GM18502 (cell line): Measurements from ENCODE around the gene DNAJA4.

ENCODE experiments used
- ATAC-seq: cut with Tn5 transposase; IDR thresholded peaks from one replicate; pipeline ENCODE4 v1.9.1; 2021; ENCODE audit warnings: mild to moderate bottlenecking; ENCODE audit not compliant: unreplicated experiment, poor library complexity

DNAJA4 gene

DNA sequence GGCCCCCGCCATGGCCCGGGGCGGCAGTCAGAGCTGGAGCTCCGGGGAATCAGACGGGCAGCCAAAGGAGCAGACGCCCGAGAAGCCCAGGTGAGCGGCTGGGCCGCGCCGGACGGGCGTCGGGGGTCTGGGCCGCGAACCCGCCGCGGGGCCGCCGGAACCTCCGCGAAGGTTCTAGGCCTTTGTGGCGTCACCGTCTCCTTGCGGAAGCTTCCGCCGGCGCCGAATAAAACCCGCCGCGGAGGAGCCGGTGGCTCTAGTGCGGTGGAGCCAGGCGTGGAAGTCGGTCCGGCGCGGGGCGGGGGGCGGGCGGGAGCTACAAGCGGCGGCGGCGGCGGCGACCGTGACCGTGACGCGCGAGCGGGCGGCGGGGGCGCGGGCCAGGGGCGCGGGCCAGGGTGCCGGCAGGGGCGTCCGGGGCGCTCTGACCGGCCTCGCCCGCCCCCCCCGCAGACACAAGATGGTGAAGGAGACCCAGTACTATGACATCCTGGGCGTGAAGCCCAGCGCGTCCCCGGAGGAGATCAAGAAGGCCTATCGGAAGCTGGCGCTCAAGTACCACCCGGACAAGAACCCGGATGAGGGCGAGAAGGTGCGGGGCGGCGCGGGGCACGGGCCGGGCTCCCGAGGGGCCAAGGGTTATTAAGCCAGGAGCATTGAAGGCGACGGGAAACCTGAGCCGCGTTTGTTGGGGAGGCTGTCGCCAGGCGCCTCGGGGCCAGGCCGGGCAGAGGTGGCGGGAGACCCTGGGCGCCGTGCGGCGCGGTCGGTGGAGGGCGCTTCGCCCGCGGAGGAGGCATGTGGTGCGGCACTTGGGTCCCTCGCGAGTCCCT, at the start of gene DNAJA4:
DNAJA4 (plus strand) TSS at position 259 of the 833 bp plus-strand sequence; CDS start at position 461, 202 bp downstream.
- ATAC-seq: peak; percentile 45

DNA sequence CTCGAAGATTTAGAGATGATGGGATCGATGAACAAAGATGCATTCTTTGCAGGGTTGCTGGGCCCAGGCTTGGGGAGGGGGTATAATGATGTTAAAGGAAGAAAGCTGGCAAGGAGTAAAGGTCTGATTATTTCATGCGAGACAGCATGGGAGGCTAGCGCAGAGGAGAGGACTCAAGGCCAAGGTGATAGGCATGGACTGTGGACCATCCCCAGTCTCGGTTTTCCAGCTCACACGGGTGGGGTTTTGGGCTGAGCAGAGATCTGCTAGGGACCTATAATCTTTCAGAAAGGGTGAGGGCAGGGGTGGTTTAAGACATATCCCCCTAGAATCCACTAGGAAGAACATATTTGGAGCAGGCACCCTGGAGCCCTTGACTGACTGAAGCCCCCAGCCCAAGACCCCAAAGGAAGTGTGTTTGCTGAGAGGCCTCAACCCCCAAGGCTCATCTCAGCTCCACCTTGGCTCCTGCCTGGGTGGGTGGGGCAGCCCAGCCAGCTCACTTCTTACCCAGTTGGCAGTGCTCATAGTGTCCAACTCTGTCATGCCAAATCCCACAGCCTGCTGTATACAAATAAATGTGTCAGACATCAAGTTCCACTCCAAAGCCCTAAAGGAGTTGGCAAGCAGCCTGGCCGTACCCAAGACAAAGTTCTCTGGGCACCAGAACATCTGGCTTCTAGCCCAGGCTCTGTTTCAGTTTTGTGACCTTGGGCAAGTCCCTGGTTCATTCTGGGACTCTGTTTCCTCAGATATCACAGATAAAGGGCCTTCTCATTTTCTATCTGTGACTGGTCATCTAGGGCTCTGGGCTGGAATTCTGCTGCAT, 47.9 kb upstream of the DNAJA4 start:
- ATAC-seq: no peak

DNA sequence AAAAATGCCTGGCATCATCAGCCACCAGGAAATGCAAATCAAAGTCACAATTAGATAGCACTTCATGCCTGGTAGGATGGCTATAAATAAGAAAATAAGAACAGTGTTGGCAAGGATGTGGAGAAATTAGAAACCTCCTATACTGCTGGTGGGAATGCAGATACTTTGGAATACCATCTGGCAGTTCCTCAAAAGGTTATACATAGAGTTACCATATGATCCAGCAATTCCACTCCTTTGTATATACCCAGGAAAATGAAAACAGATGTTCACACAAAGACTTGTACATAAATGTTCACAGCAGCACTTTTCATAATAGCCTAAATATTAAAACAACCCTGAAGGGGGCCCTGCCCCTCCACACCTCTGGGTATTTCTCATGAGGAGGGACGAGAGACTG, 43.6 kb upstream of the DNAJA4 start:
- ATAC-seq: no peak

DNA sequence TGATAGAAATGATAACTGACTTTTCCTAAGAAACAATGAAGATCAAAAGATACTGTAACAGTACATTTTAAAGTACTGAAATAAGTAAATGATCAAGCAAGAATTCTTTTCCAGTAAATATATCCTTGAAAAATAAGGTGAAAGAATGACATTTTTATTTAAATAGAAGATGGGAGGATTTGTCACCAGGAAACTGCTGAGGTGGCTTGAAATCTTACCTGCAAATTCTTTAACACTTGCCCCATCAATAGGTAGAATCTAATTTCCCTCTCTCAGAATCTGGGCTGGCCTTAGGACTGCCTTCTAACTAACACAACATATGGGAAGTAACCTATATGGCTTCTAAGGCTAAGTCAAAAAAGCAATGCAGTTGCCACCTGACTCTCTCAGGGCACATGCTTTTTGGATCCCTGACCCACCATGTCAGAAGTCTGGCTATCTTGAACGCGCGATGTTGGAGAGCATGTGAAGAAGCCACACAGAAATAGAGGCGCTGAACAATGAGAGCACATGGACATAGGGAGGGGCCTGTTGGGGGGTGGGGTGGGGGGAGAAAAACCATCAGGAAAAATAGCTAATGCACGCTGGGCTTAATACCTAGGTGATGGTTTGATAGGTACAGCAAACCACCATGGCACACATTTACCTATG, 41.5 kb upstream of the DNAJA4 start:
- no peak for ATAC-seq

DNA sequence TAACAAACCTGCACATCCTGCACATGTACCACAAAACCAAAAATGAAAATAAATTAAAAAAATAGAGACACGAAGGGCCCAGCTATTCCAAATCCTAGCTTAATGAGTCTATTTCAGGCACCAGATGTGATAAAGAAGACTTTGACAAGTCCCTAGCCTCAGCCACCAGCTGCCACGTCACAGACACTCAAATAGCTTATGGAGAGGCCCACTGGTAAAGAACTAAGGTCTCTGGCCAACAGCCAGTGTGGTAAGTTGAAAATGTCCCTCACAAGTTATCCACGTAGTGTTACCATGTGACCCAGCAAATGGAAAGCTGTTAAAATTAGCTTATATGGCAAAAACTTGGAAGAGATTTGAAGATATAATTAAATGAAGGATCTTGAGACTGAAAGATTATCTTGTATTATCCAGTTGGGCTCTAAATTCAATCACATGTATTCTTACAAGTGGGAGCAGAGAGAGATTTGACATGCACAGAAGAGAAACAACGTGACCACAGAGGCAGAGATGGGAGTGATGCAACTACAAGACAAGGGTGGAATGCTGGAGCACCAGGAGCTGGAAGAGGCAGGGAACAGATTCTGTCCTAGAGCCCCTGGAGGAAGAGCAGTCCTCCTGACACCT, 40.9 kb upstream of the DNAJA4 start:
- ATAC-seq: no peak

DNA sequence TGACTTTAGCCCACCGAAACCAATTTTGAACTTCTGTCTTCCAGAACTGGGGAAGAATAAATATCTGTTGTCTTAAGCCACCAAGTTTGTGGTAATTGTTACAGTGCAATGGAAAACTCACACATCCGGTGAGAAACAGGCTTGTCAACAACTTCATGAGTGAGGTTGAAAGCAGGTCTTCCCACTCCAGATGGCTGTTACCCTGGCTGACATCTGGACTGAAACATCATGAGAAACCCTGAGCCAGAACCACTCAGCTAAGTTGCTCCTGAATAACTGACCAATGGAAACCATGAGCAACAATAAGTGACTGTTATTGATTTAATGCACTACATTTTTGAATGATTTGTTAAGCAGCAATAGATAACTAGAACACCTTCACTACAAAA, 40.3 kb upstream of the DNAJA4 start:
- no peak for ATAC-seq

DNA sequence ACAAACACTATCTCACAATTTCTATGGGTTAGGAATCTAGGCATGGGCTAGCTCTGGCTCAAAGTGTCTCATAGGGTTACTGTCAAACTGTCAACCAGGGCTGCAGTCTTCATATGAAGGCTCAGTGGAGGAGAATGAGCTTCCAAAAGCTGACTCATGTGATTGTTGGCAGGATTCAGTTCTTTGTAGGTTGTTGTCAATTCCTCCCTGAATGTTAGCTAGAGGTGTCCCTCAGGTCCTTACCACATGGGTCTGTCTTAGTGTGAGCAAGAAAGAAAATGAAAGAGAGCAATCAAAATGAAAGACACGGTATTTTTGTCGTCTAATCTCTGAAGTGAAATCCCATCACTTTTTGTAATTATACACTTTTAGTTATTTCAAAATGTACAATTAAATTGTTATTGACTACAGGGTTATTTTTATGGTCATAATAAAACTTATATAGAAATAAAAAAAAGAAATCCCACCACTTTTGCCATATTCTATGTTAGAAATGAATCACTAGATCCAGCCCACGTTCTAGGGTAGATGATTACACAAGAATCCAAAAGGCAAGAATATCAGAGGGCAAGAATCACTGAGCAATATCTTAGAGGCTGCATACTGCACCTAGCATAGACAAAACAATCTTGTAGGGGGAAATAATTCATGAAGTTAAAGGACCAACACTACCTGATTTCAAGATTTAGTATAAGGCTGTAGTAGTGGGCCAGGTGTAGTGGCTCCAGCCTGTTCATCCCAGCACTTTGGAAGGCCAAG, 38.4 kb upstream of the DNAJA4 start:
- ATAC-seq: peak; percentile 59

DNA sequence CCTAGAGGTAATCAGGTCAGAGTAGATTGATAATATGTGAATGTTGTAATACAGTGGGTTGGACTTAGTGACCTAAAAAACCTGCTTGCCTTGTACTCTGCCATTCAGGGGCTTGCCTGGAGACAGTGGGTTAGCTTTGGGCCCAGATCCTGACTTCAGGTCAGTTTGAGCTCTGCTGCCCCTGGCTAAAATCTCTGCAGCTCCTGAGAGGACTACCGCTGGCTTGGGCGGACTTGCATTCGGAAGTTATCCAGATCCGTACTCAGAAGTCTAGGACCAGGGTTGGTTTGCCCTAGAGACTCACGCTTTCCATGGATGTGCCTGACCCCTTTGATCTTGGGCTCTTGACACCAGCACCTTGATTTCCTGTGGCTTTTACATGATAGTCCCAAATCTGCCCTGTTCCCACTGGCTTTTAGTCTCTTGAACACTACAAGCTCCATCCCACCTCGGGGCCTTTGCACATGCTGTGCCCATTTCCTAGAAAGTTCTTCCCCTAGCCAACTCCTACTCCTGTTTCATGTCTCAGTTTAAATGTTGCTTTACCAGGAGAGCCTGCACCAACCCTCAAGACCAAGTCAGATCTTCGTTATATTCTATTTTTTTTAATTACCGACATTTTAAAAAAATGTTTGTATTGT, 35.9 kb upstream of the DNAJA4 start:
- ATAC-seq: no peak

DNA sequence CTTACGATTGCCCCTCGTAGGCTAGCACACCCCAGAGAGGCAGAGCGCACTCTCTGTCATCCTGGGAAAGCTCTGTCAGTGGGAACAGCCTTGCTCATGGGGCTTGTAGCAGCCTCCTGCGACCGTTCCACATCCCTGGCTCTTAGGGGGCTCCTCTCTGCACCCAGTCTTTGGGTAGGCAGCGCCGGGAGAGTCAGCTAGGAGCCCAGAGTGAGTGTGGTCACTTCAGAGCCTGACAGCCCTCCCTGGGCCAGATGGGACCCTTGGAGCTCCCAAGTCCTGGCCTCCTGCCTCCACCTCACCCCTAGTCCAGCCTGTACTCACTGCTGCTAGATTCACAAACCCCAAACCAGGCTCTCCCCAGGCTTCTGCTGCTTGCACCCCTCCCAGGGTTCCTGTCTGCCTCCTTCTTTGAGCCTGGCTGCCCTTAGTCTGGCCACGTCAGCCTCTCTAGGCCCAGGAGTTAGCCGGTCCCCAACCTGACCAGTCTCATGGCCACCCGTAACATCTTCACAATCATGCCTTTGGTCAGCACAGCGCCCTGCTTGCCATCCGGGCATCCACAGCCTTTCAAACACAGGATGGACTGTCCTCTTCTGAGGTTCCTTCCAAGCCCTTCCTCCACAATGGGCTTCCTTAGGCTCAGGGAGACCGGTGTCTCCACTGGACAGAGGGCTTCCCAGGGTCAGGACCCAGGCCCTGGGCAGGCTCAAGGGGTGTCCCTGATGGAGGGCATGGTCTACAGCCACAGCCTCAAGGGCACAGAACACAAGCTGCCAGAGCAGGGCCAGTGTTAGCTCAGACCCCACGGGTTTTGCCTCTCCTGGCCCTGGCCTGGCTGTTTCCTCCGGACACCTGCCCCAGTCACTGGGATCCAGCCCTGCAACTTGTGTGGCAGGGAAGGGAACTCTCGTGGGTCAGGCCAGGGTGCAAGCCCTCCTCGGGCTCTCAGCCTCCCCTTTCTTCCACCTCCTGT, 34.6 kb upstream of the DNAJA4 start:
- ATAC-seq: no peak

DNA sequence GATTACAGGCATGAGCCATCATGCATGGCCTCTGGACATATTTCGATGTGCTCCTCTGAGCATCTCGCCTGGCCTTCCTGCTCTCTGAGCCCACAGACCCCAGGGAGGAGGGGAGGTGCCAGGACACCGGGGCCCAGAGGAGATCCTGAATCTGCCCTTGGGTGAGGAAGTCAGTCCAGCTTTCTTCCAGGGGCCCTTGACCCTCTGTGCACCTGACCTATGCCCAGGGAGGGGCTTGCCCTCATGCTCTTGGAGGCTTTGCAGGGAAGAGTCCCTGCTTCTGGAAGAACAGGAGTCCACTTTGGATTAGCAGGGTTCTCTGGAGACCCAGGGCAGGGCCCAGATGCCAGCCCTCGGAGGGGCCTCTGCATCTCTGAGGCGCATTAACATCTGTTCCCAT, 31.4 kb upstream of the DNAJA4 start:
- ATAC-seq: no peak

DNA sequence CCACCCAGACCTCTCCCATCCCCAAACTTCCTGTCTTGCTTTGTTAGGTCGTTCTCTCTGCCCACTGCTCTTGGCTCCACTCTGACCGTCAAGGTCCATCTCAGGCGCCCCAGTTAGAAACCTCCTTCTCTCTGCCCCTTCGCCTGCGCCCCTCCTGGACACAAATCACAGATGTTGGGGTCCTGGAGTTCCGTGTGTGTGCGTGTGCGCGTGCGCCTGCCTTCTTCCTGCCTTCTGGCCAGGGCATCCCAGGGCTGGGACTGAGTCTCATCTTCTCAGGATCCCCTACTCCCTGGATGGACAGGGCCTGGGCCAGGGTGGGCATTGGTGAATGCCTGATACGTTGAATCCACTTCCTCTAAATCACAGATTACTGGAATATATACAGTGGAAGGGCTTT, 30.9 kb upstream of the DNAJA4 start:
- ATAC-seq: no peak

DNA sequence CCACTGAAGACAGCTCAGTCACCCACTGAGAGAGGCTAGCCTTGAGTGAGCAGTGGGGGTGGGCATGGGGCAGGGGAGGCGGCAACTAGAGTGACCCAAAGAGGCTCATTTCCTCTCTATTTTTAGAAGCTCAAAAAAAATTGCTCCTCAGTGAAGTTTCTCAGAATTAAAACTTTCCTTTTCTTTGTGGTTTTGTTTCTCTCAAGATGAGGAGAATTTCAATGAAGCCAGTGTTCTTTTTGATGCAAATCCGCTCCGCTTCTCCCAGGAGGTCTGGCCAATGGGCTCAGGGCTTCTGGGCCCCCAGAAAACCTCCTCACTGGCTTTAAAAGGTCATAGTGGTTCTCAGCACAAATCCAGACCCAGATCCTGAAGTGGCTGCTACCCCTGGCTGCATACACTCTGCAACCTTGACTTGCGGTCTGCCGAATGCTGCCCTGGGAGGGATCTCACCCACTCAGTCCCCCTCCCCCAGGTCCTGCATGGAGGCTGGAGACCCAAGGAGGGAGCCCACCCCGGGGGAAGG, 29.8 kb upstream of the DNAJA4 start, which contains the start of gene ACSBG1:
ACSBG1 (minus strand) TSS at position 51 of the 526 bp plus-strand sequence. CDS start 64 bp downstream, outside the sequence.
- ATAC-seq: no peak

DNA sequence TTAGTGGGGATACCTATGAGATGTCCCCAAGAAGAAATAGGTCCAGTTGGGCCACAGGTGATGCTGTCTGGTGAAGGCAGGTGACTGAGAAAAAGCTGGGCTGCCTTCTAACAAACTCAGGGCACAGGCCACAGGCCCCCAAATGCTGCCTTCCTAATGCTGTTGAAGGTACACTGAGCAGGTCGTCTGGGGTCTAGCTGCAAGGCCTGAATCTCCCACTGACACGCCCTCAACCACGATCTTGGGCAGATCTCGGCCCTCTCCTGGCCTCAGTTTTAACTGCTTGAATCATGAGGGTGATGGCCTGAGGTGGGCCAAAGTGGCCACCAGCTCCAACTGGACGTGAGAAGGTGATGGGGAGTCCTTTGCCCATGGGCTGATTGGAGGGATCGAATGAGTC, 27.9 kb upstream of the DNAJA4 start:
- no peak for ATAC-seq

DNA sequence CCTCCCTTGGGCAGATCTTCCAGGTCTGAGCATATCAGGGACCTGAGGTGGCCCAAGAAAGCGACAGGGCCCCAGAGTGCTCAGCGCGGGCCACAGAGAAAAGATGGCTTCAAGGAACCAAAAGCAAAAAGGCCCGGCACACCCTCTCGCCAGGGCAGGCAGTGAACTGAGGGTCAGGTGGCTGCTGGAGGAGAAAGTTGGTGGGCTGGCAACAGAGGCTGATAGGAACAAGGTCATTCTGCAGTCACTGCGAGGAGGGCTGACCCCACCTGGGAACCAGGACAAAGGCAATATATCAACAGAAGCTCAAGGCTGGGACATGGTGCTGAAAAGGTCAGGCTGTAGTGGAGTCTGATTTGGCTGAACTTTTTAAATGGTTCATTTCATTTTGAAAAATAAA, 27.2 kb upstream of the DNAJA4 start:
- ATAC-seq: no peak

DNA sequence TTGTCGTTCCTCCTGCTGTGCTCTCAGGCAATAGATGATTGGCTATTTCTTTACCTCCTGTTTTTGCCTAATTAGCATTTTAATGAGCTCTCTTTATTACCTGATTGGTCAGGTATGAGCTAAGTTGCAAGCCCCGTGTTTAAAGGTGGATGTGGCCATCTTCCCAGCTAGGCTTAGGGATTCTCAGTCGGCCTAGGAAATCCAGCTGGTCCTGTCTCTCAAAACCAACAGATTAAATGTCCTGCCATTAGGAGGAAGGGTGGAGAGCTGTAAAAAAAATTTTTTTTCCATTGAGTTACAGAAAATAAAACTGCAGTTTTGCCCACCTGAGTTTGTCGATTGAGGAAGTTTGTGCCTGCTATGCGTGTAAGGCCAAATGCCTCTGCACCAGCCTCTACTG, 24.6 kb upstream of the DNAJA4 start:
- no peak for ATAC-seq

DNA sequence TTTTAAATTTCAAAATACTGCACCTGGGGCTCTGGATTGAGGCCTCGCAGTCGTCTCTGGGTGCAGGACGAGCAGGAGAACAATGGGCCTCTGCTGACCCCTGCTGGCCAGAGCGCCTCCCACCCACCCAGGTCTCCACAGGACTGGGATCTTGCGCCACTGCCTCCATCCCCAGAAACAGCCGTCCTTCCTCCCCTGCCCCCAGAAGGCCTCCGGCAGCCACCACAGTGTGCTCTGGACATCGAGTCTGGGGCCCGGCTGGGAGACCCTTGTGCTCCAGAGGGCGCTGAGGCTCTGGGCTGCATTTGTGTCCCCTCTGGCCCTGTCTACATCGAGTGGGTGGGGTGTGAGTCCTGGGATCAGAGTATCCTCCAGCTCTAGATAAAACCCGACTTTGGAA, 23.3 kb upstream of the DNAJA4 start:
- peak; percentile 53 for ATAC-seq

DNA sequence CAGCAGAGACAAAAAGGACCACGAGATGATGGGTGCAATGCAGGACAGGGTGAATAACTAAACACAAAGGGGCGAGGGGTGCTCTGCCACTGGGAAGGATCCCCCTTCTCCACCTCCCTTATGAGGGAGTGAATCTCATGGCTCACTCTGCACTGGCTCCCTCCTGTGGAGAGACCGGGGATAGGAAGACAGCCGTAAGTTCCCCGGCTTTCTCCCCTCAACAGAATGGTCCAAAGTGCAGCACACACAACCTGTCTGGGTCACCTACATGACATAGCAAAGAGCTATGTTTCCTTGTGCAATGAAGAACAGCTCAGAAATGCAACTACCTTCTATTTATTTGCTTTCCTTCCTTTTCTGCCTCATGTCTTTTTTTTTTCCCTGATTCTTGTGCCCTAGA, 22.2 kb upstream of the DNAJA4 start:
- ATAC-seq: no peak

DNA sequence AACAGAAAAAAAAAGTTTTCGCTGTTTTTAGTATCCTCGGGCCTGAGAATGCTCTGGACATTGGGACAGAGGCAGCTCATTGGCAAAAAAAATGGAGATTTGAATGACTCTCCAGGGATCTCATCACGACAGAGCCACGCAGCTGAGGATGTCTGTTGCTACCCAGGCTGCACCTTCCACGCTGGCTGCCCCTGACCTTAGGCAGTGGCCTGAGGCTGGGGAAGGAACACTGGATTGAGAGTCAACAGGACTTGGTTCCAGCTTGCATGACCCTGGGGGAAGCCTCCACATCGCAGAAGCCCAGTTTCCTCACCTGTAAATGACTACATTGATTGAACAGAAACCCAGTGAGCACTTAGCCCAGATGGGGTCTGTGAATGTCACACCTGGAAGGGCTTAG, 21.3 kb upstream of the DNAJA4 start:
- ATAC-seq: no peak
